IMR-90 (cell line): ENCODE results near the gene GRK5. TPM values are rescaled to one million over a fixed set of nuclear protein-coding genes. Genes with fewer than 3 reads are reported as not detected.

Source experiments
- ATAC-seq: fragments of 200-7000 bp; cut with Tn5 transposase; 2 replicates; pipeline ENCODE4 v1.9.1; 2020; ENCODE audit warnings: low read depth, mild to moderate bottlenecking, moderate library complexity
- BruUV-seq: library from RNA; stranded (reverse); fragments of 400-500 nt; replicated peaks from 2 replicates; lab custom pipeline; 2021; lab: Mats Ljungman, UMichigan
- CTCF ChIA-PET: fragments of 300-600 bp; formaldehyde crosslinking; extraction: SDS; loops from one replicate; lab custom pipeline; 2021; ENCODE audit warnings: antibody characterized with exemption; lab: Yijun Ruan, JAX
- POLR2A ChIA-PET: fragments of 300-600 bp; sonication (Branson Sonifier 250); formaldehyde crosslinking; loops from one replicate; lab custom pipeline; 2022; ENCODE audit warnings: antibody characterized with exemption; ENCODE audit not compliant: unreplicated experiment; lab: Charles Lee
- DNase-seq: peaks from one replicate; pipeline ENCODE4 v3.0.0; 2013
- H2AFZ ChIP-seq: replicated peaks from 2 replicates; pipeline ENCODE3; 2013; ENCODE audit warnings: low read length, mild to moderate bottlenecking; ENCODE audit not compliant: poor library complexity
- H2AK5ac ChIP-seq: 2 replicates; pipeline ENCODE4 v1.6.1; 2013; ENCODE audit warnings: low read depth, low read length, inconsistent platforms
- H2AK9ac ChIP-seq: replicated peaks from 2 replicates; pipeline ENCODE3; 2013; ENCODE audit warnings: mild to moderate bottlenecking, low read depth, low read length, moderate library complexity; ENCODE audit not compliant: poor library complexity
- H2BK120ac ChIP-seq: 2 replicates; pipeline ENCODE4 v1.6.1; 2013; ENCODE audit warnings: low read depth, low read length, inconsistent platforms
- H2BK15ac ChIP-seq: 3 replicates; pipeline ENCODE4 v1.6.1; 2013; ENCODE audit warnings: low read depth, low read length, inconsistent platforms
- H2BK20ac ChIP-seq: 2 replicates; pipeline ENCODE4 v1.6.1; 2013; ENCODE audit warnings: low read depth, mild to moderate bottlenecking, inconsistent platforms, low read length, moderate library complexity
- H2BK5ac ChIP-seq: 2 replicates; pipeline ENCODE4 v1.6.1; 2013; ENCODE audit warnings: mild to moderate bottlenecking, low read depth, low read length, inconsistent platforms; ENCODE audit not compliant: poor library complexity, severe bottlenecking
- H3K14ac ChIP-seq: replicated peaks from 2 replicates; pipeline ENCODE4 v1.6.1; 2013; ENCODE audit warnings: low read depth, low read length, inconsistent platforms
- H3K18ac ChIP-seq: 2 replicates; pipeline ENCODE4 v1.6.1; 2013; ENCODE audit warnings: low read depth, low read length, control low read depth
- H3K23ac ChIP-seq: 2 replicates; pipeline ENCODE4 v1.6.1; 2013; ENCODE audit warnings: low read depth, low read length, inconsistent platforms
- H3K27ac ChIP-seq: 2 replicates; pipeline ENCODE4 v1.5.1; 2013; ENCODE audit warnings: mild to moderate bottlenecking, control low read depth, low read length; ENCODE audit not compliant: insufficient read depth
- H3K27me3 ChIP-seq: 2 replicates; pipeline ENCODE4 v1.6.1; 2013; ENCODE audit warnings: low read length; ENCODE audit not compliant: control insufficient read depth, insufficient read depth
- H3K36me3 ChIP-seq: 2 replicates; pipeline ENCODE4 v1.6.1; 2013; ENCODE audit warnings: low read length, mixed read lengths; ENCODE audit not compliant: control insufficient read depth, insufficient read depth
- H3K4ac ChIP-seq: 2 replicates; pipeline ENCODE4 v1.6.1; 2013; ENCODE audit warnings: low read depth, low read length, inconsistent platforms
- H3K4me1 ChIP-seq: 2 replicates; pipeline ENCODE4 v1.6.1; 2013; ENCODE audit warnings: low read length, mixed read lengths; ENCODE audit not compliant: control insufficient read depth, insufficient read depth
- H3K4me2 ChIP-seq: 2 replicates; pipeline ENCODE4 v1.6.1; 2013; ENCODE audit warnings: low read depth, mild to moderate bottlenecking, control low read depth, low read length, moderate library complexity
- H3K4me3 ChIP-seq: 2 replicates; pipeline ENCODE4 v1.5.1; 2013; ENCODE audit warnings: low read depth, mild to moderate bottlenecking, control low read depth, low read length, moderate library complexity; ENCODE audit not compliant: insufficient read depth
- H3K56ac ChIP-seq: 2 replicates; pipeline ENCODE4 v1.6.1; 2013; ENCODE audit warnings: low read length, inconsistent platforms; ENCODE audit not compliant: insufficient read depth; ENCODE audit errors: extremely low read depth
- H3K79me1 ChIP-seq, 2 experiments: 2 replicates each; pipeline ENCODE4 v1.6.1; 2013; ENCODE audit warnings: low read length in 2 of 2, inconsistent platforms in 1 of 2, low read depth in 1 of 2
- H3K9ac ChIP-seq: 2 replicates; pipeline ENCODE4 v1.6.1; 2013; ENCODE audit warnings: low read depth, low read length, control low read depth
- H3K9me1 ChIP-seq: 2 replicates; pipeline ENCODE4 v1.6.1; 2013; ENCODE audit warnings: low read length, inconsistent platforms; ENCODE audit not compliant: insufficient read depth
- H3K9me3 ChIP-seq: 2 replicates; pipeline ENCODE4 v1.6.1; 2013; ENCODE audit warnings: low read length; ENCODE audit not compliant: control insufficient read depth, insufficient read depth
- H4K20me1 ChIP-seq: 2 replicates; pipeline ENCODE4 v1.6.1; 2013; ENCODE audit warnings: low read length, inconsistent platforms; ENCODE audit not compliant: insufficient read depth
- H4K5ac ChIP-seq: 2 replicates; pipeline ENCODE4 v1.6.1; 2013; ENCODE audit warnings: mild to moderate bottlenecking, low read depth, low read length, control low read depth
- H4K8ac ChIP-seq, 2 experiments: 2 replicates each; pipeline ENCODE4 v1.6.1; 2013; ENCODE audit warnings: low read depth in 2 of 2, low read length in 2 of 2, control low read depth in 1 of 2, inconsistent platforms in 1 of 2
- H4K91ac ChIP-seq: 2 replicates; pipeline ENCODE4 v1.6.1; 2013; ENCODE audit warnings: low read depth, low read length, inconsistent platforms; ENCODE audit not compliant: insufficient read depth
- BHLHE40 ChIP-seq: fragments of 150-350 bp; IDR thresholded peaks from 2 replicates; pipeline ENCODE4 v1.6.1; 2016; ENCODE audit warnings: mild to moderate bottlenecking, low read depth, low read length
- CEBPB ChIP-seq: IDR thresholded peaks from 2 replicates; pipeline ENCODE4 v1.6.1; 2012; ENCODE audit warnings: low read depth, low read length, improper control_type of control experiment
- CHD1 ChIP-seq: IDR thresholded peaks from 2 replicates; pipeline ENCODE4 v1.6.1; 2012; ENCODE audit warnings: low read depth, low read length, improper control_type of control experiment
- FOS ChIP-seq: fragments of 150-350 bp; IDR thresholded peaks from 2 replicates; pipeline ENCODE4 v1.6.1; 2016; ENCODE audit warnings: low read depth, low read length
- MAFK ChIP-seq: IDR thresholded peaks from 2 replicates; pipeline ENCODE4 v1.6.1; 2012; ENCODE audit warnings: low read depth, low read length, improper control_type of control experiment
- MAZ ChIP-seq: IDR thresholded peaks from 2 replicates; pipeline ENCODE4 v1.6.1; 2012; ENCODE audit warnings: low read depth, mild to moderate bottlenecking, low read length, improper control_type of control experiment, moderate library complexity, borderline replicate concordance
- MXI1 ChIP-seq: IDR thresholded peaks from 2 replicates; pipeline ENCODE4 v1.6.1; 2012; ENCODE audit warnings: low read depth, mild to moderate bottlenecking, low read length, moderate library complexity, borderline replicate concordance
- NFE2L2 ChIP-seq: fragments of 150-350 bp; IDR thresholded peaks from 2 replicates; pipeline ENCODE4 v1.6.1; 2016; ENCODE audit warnings: low read depth, mild to moderate bottlenecking, low read length
- POLR2A ChIP-seq: IDR thresholded peaks from 2 replicates; pipeline ENCODE4 v1.6.1; 2012; ENCODE audit warnings: mild to moderate bottlenecking, low read depth, low read length
- RAD21 ChIP-seq: IDR thresholded peaks from 2 replicates; pipeline ENCODE4 v1.6.1; 2012; ENCODE audit warnings: low read length, improper control_type of control experiment
- RCOR1 ChIP-seq: IDR thresholded peaks from 2 replicates; pipeline ENCODE4 v1.6.1; 2012; ENCODE audit warnings: mild to moderate bottlenecking, low read length, improper control_type of control experiment; ENCODE audit not compliant: insufficient replicate concordance
- RFX5 ChIP-seq: IDR thresholded peaks from 2 replicates; pipeline ENCODE4 v1.8.0; 2012; ENCODE audit warnings: low read depth, mild to moderate bottlenecking, low read length, moderate library complexity
- SMC3 ChIP-seq: fragments of 150-350 bp; IDR thresholded peaks from 2 replicates; pipeline ENCODE4 v1.6.1; 2016; ENCODE audit warnings: low read depth, mild to moderate bottlenecking, antibody characterized with exemption, low read length, moderate library complexity
- WGBS, 2 experiments: methylation state at CpG; one replicate each; pipeline versions ENCODE4 v1.1.5 to v1.1.7; 2013; ENCODE audit warnings: missing lambda C conversion rate in 2 of 2; ENCODE audit not compliant: insufficient read length in 1 of 2; ENCODE audit errors: extremely low coverage in 2 of 2; 5-methylcytosine and 5-hydroxymethylcytosine counted together
- dilution Hi-C: fragments of 300-500 bp; cut with HindIII; formaldehyde crosslinking; loops from one replicate; pipeline ENCODE4 v1.14.3; 2018; ENCODE audit warnings: low sequenced_read_pairs; ENCODE audit not compliant: unreplicated experiment
- in situ Hi-C: fragments of 300-500 bp; cut with MboI; formaldehyde crosslinking; loops from 3 replicates; pipeline ENCODE4 v1.14.3; 2019; ENCODE audit warnings: low sequenced_read_pairs, inconsistent platforms, mixed read lengths
- intact Hi-C: fragments of 100-400 bp; cut with micrococcal nuclease; formaldehyde crosslinking; loops from 2 replicates; pipeline ENCODE4 v1.10.0; 2022
- polyA plus RNA-seq, 3 experiments: library from polyadenylated mRNA; depleted of rRNA; stranded (reverse); fragments of >200 nt; gene quantifications; 2 replicates each; pipeline ENCODE4 v1.2.3, GENCODE V29; 2012; ENCODE audit warnings: low replicate concordance in 1 of 3
- total RNA-seq: library from RNA; depleted of rRNA; stranded (reverse); fragments of >200 nt; gene quantifications from 2 replicates; pipeline ENCODE4 v1.2.3, GENCODE V29; 2012
- TF ChIP-seq, protein P1 (sequence below): conservative IDR thresholded peaks from 2 replicates; pipeline ENCODE4 v1.5.1; 2012; ENCODE audit warnings: mild to moderate bottlenecking, low read depth, low read length, improper control_type of control experiment
- TF ChIP-seq, protein P2 (sequence below): fragments of 150-350 bp; IDR thresholded peaks from 2 replicates; pipeline ENCODE4 v1.6.1; 2016; ENCODE audit warnings: low read depth, mild to moderate bottlenecking, low read length, moderate library complexity, borderline replicate concordance
- TF ChIP-seq, protein P3 (sequence below): fragments of 150-350 bp; IDR thresholded peaks from 2 replicates; pipeline ENCODE4 v1.6.1; 2017; ENCODE audit warnings: mild to moderate bottlenecking, antibody characterized with exemption, low read length, low read depth

GRK5 gene
- total and polyA plus RNA-seq, 2 of the 4 experiments (the other 2 are of a cell fraction) = 12.9 to 16.3 TPM

DNA sequence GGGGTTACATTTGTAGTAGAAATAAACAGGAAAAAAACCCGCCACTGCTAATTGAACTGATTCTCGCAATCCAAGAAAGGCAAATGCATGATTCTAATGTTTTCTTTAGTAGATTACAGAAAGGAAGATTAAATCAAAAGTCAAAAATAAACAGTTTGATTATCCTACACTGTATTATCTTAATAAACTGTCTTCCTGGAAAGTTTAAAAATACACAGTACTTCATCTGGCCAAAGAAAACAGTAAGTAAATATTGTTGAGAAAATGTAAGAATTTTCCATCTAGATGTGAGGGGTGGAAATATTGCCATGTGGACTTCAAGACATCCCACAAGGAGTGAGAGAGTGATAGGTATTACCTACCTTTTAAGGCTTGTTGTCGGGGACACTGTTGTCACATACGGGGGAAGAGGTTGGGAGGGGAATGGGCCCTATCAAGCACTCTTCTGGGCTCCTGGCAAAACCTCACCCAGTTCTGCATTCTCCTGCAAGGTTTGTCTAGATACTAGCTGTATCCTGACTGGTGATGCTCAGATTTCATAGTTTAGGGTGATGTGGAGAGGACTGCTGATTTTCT lies 17.8 kb downstream of the GRK5 start:
- peaks cover 61% of the 10 kb centered on the region for H4K20me1 ChIP-seq
- no peak overlapping the region for H2AK5ac ChIP-seq
- intact Hi-C loops (no loop called here), in situ Hi-C loops (no loop called here), dilution Hi-C loops (no loop called here)
- no peak overlapping the region for H4K8ac ChIP-seq
- WGBS, 2 experiments = no CpG with 5 or more reads among the region's 4 CpGs
- H3K4me1 ChIP-seq = peaks cover 31% of the 10 kb centered on the region
- no peak overlapping the region; the same call in 1 of the 2 replicates for H3K18ac ChIP-seq
- no peak overlapping the region for H2BK20ac ChIP-seq
- no peaks in the 10 kb centered on the region for H3K9me3 ChIP-seq
- 0 out of 2 replicates have a peak overlapping the region, but pooled peaks have one; percentile 8 for H3K4ac ChIP-seq
- no peak for DNase-seq
- POLR2A ChIA-PET = interaction anchor here (0.7 kb wide), 1 partner anchor 46 kb away, joined by 5 read pairs; no protein-coding TSS in a partner anchor
- no peak overlapping the region for H3K4me3 ChIP-seq
- 0 out of 2 replicates have a peak overlapping the region, but pooled peaks have one; percentile 29 for H3K9ac ChIP-seq
- H3K4me2 ChIP-seq = no peak overlapping the region; the same call in 1 of the 2 replicates
- no peak overlapping the region for H2BK15ac ChIP-seq
- peak overlapping the region; percentile 7; the same call in 1 of the 2 replicates for H4K5ac ChIP-seq
- H3K27me3 ChIP-seq = no peaks in the 10 kb centered on the region
- peak overlapping the region; percentile 71; the same call in 1 of the 2 replicates for H3K27ac ChIP-seq
- no peak overlapping the region for H3K23ac ChIP-seq
- CTCF ChIA-PET = no interaction called here
- ATAC-seq = no peak
- H3K9me1 ChIP-seq = peaks cover 30% of the 10 kb centered on the region
- H3K79me1 ChIP-seq = peaks cover 59 to 84% of the 10 kb centered on the region in 2 experiments
- no TSS peak for BruUV-seq
- H3K14ac ChIP-seq = no peak overlapping the region
- no peak overlapping the region for H2BK120ac ChIP-seq
- H2BK5ac ChIP-seq = no peak overlapping the region
- H2AK9ac ChIP-seq = no peak overlapping the region
- no peak overlapping the region for H3K56ac ChIP-seq
- H4K91ac ChIP-seq = no peak overlapping the region
- no peak overlapping the region for H2AFZ ChIP-seq
- TF ChIP-seq RFX5 (no peak), MAFK (no peak), BHLHE40 (no peak), RAD21 (no peak), POLR2A (no peak), NFE2L2 (no peak), CHD1 (no peak), CEBPB (no peak), FOS (no peak), MXI1 (no peak), SMC3 (no peak), MAZ (no peak), RCOR1 (no peak)
- TF ChIP-seq, protein P1, sequence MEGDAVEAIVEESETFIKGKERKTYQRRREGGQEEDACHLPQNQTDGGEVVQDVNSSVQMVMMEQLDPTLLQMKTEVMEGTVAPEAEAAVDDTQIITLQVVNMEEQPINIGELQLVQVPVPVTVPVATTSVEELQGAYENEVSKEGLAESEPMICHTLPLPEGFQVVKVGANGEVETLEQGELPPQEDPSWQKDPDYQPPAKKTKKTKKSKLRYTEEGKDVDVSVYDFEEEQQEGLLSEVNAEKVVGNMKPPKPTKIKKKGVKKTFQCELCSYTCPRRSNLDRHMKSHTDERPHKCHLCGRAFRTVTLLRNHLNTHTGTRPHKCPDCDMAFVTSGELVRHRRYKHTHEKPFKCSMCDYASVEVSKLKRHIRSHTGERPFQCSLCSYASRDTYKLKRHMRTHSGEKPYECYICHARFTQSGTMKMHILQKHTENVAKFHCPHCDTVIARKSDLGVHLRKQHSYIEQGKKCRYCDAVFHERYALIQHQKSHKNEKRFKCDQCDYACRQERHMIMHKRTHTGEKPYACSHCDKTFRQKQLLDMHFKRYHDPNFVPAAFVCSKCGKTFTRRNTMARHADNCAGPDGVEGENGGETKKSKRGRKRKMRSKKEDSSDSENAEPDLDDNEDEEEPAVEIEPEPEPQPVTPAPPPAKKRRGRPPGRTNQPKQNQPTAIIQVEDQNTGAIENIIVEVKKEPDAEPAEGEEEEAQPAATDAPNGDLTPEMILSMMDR = no peak
- TF ChIP-seq, protein P2, sequence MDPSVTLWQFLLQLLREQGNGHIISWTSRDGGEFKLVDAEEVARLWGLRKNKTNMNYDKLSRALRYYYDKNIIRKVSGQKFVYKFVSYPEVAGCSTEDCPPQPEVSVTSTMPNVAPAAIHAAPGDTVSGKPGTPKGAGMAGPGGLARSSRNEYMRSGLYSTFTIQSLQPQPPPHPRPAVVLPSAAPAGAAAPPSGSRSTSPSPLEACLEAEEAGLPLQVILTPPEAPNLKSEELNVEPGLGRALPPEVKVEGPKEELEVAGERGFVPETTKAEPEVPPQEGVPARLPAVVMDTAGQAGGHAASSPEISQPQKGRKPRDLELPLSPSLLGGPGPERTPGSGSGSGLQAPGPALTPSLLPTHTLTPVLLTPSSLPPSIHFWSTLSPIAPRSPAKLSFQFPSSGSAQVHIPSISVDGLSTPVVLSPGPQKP = no peak
- TF ChIP-seq, protein P3, sequence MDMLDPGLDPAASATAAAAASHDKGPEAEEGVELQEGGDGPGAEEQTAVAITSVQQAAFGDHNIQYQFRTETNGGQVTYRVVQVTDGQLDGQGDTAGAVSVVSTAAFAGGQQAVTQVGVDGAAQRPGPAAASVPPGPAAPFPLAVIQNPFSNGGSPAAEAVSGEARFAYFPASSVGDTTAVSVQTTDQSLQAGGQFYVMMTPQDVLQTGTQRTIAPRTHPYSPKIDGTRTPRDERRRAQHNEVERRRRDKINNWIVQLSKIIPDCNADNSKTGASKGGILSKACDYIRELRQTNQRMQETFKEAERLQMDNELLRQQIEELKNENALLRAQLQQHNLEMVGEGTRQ = no peak
- H3K36me3 ChIP-seq = peaks cover 3% of the 10 kb centered on the region; the same call in 1 of the 2 replicates
